ENCODE data around the gene RFLNA. TPM values are rescaled to one million over a fixed set of nuclear protein-coding genes. Genes with fewer than 3 reads are reported as not detected.
"Not testable (repeated sequence)": the region's sequence is repeated elsewhere in the genome, so short reads cannot be mapped to it uniquely, and the experiment has no call there.

Gene RFLNA
- total RNA-seq, 2 experiments from 2014 or later: not detected

GRCh38 chr12:124322271-124322998 is 27.5 kb downstream of the RFLNA start:
- no peaks in the 10 kb centered on the region for H3K27me3 Mint-ChIP-seq
- peaks cover 16% of the 10 kb centered on the region for H3K9me3 Mint-ChIP-seq (ENCODE audit: low read depth)
- CTCF ChIA-PET: interaction anchor here (1.2 kb wide), 2 partner anchors 268 to 286 kb away, joined by 3 to 6 read pairs; no protein-coding TSS in a partner anchor
- ATAC-seq (no peak), DNase-seq (no peak)
- peaks cover 25% of the 10 kb centered on the region for H3K36me3 Mint-ChIP-seq
- no peak overlapping the region for H3K4me3 Mint-ChIP-seq
- H3K4me1 Mint-ChIP-seq: no peaks in the 10 kb centered on the region
- H3K27ac Mint-ChIP-seq: no peak overlapping the region

DNA sequence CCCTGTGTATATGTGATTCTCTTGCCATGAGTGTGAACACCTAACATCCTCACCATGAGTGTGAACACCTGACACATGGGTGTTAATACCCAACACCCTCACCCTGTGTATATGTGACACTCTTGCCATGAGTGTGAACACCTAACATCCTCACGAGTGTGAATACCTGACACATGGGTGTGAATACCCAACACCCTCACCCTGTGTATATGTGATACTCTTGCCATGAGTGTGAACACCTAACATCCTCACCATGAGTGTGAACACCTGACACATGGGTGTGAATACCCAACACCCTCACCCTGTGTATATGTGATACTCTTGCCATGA is 28.1 kb downstream of the RFLNA start:
- Mint-ChIP-seq H3K9me3 (ENCODE audit: low read depth) (peaks cover 16% of the 10 kb centered on the region), H3K36me3 (peaks cover 25% of the 10 kb centered on the region)
- H3K4me3 Mint-ChIP-seq, H3K27ac Mint-ChIP-seq, H3K27me3 Mint-ChIP-seq, H3K4me1 Mint-ChIP-seq, CTCF ChIA-PET, ATAC-seq, DNase-seq: not testable (repeated sequence)

DNA sequence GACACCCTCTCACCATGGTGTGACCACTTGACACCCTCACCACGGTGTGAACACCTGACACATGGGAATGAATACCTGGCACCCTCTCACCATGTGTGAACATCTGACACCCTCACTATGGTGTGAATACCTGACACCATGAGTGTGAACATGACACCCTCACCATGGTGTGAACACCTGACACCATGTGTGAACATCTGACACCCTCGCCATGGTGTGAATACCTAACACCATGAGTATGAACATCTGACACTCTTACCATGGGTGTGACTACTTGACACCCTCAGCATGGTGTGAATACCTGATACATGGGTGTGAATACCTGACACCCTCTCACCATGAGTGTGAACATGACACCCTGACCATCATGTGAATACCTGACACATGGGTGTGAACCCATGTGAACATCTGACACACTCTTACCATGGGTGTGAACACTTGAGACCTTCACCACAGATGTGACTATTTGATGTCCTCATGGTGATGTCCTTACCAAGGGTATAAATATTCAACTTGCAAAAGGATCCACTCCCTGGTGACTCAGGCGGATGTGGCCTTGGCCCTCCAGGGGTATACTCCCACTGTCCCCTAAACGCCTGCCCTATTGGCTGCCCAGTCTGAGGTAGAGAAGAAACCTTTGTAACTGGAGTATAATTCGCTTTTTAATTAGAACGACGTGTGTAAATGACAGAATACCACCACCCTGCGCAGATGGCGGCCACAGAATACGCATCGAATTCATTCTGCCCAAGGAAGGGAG is 29.1 kb downstream of the RFLNA start:
- CTCF ChIA-PET: no interaction called here
- ATAC-seq: no peak
- H3K4me3 Mint-ChIP-seq: no peak overlapping the region

DNA sequence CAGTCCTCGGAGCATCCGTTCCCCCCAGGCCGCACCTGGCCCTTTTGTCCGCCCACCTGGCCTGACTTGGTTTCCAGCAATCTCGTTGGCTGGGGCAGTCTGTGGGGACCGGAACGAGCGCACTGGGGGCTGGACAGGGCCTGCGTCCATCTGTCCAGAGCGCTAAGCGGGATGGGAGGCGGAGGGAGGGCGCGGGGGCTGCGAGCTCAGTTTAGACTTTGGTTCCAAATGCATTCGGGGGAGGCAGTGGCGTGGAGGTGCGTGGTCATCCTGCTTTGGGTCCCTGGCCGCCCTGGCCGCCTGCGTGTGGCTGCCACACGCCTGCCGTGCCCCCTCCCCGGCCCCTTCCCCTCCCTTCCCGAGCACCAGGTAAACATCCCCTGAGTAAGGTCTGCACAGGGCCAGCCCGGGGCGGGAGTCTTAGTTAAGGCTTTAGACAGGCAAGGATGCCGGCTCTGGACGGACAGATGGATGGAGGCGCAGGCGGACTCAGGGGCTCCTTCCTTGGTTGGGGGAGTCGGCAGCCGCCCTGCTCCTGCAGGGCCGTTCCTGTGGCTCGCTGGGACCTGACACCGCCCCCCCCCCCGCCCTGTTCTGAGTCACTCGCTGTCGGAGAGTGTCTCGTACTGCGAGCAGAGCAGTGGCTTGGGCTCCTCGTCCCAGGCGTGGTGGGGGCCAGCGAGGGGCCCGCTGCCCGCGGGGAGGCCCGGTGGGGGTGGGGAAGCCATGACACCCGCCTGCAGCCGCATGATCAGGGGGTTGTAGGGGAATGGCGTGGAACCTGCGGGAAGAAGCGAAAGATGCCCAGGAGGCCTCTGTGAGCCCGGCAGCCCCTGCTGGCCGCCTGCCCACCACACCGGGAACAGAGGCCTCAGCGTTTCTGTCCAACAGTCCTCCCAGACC is 30.2 kb downstream of the RFLNA start:
- Mint-ChIP-seq H3K36me3 (peaks cover 25% of the 10 kb centered on the region), H3K27me3 (no peaks in the 10 kb centered on the region), H3K9me3 (ENCODE audit: low read depth) (peaks cover 16% of the 10 kb centered on the region), H3K4me3 (no peak overlapping the region), H3K4me1 (no peaks in the 10 kb centered on the region), H3K27ac (no peak overlapping the region)
- no peak for DNase-seq
- CTCF ChIA-PET: no interaction called here
- ATAC-seq: no peak

More for the DNA sequence above, 29.1 kb downstream of the RFLNA start:
- Mint-ChIP-seq H3K27me3 (no peaks in the 10 kb centered on the region), H3K4me1 (no peaks in the 10 kb centered on the region), H3K27ac (no peak overlapping the region), H3K9me3 (ENCODE audit: low read depth) (peaks cover 16% of the 10 kb centered on the region), H3K36me3 (peaks cover 25% of the 10 kb centered on the region)
- DNase-seq: no peak

GRCh38 chr12:124326104-124326503 is 31.2 kb downstream of the RFLNA start:
- H3K36me3 Mint-ChIP-seq: peaks cover 25% of the 10 kb centered on the region
- H3K27ac Mint-ChIP-seq: no peak overlapping the region
- no peak for ATAC-seq
- CTCF ChIA-PET: no interaction called here
- no peaks in the 10 kb centered on the region for H3K27me3 Mint-ChIP-seq
- H3K9me3 Mint-ChIP-seq (ENCODE audit: low read depth): peaks cover 16% of the 10 kb centered on the region
- H3K4me1 Mint-ChIP-seq: no peaks in the 10 kb centered on the region
- H3K4me3 Mint-ChIP-seq: no peak overlapping the region
- DNase-seq: no peak

DNA sequence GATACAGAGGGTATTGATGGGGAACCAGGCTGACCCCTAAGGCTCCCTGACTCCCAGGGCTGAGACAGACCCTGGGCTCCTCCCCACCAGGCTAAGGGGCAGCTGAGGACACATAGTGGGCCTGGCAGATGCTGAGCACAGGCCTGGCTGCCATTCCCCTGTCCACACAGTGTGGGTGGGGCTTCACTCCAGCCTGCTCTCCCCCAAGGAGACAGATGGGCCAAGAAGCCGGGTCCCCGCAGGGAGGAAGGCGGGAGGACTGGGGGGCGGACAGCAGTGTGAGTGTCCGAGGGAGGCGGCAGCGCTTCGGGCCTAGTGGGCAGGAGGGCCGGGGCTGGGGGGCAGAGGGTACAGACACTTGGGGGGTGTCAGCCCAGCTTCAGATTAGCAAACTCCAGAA is 32.0 kb downstream of the RFLNA start:
- Mint-ChIP-seq H3K27ac (no peak overlapping the region), H3K4me3 (no peak overlapping the region), H3K4me1 (no peaks in the 10 kb centered on the region), H3K27me3 (no peaks in the 10 kb centered on the region), H3K9me3 (ENCODE audit: low read depth) (peaks cover 16% of the 10 kb centered on the region), H3K36me3 (peaks cover 25% of the 10 kb centered on the region)
- ATAC-seq (no peak), DNase-seq (no peak)
- CTCF ChIA-PET: no interaction called here

- Mint-ChIP-seq H3K27me3 (no peaks in the 10 kb centered on the region), H3K36me3 (peaks cover 27% of the 10 kb centered on the region), H3K27ac (no peak overlapping the region), H3K4me1 (no peaks in the 10 kb centered on the region), H3K9me3 (ENCODE audit: low read depth) (peaks cover 16% of the 10 kb centered on the region), H3K4me3 (no peak overlapping the region)
- DNase-seq (no peak), ATAC-seq (no peak)
- CTCF ChIA-PET: no interaction called here
Observed at GRCh38 chr12:124327362-124328043, 32.6 kb downstream of the RFLNA start.

DNA sequence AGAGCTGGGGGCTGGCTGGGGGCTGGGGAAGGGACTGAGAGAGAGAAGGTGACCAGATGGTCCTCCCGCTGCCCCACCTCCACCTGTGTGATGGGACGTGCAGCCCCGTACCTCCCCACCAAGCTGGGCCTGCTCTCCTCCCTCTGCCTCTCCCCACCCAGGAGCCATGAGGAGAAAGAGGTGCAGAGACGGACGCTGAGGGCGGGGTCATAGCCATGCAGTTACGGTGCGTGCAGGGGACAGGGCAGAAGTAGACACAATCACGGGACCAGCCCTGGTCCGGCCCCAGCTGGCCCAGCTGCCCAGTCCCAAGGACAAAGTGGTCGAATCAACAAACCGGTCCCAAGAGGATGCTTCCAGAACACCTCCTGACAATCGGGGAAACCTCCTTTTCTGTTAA is 33.2 kb downstream of the RFLNA start:
- no peaks in the 10 kb centered on the region for H3K4me1 Mint-ChIP-seq
- H3K36me3 Mint-ChIP-seq: peaks cover 27% of the 10 kb centered on the region
- CTCF ChIA-PET: no interaction called here
- no peaks in the 10 kb centered on the region for H3K27me3 Mint-ChIP-seq
- H3K9me3 Mint-ChIP-seq (ENCODE audit: low read depth): peaks cover 16% of the 10 kb centered on the region
- ATAC-seq (no peak), DNase-seq (no peak)
- H3K27ac Mint-ChIP-seq: no peak overlapping the region
- no peak overlapping the region for H3K4me3 Mint-ChIP-seq

DNA sequence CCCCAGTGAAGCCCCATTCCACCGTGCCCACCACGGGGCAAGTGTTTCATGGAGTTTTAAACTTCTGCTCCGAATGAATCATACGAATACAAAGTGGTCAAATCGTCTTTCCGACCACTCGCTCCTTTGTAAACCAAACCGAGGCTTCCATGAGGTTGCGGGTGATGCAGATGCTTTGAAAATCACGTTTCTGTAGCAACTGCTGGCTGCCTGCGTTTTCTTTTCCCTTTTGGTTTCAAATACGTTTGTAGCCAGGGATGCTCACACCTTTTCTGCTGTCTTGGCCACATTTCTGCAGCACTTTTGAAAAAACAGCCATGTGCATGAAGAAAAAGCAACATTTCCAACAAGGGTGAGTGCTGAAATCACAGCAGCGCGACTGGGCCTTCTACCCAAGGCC is 33.7 kb downstream of the RFLNA start:
- CTCF ChIA-PET: no interaction called here
- no peak for ATAC-seq
- no peak overlapping the region for H3K27ac Mint-ChIP-seq

DNA sequence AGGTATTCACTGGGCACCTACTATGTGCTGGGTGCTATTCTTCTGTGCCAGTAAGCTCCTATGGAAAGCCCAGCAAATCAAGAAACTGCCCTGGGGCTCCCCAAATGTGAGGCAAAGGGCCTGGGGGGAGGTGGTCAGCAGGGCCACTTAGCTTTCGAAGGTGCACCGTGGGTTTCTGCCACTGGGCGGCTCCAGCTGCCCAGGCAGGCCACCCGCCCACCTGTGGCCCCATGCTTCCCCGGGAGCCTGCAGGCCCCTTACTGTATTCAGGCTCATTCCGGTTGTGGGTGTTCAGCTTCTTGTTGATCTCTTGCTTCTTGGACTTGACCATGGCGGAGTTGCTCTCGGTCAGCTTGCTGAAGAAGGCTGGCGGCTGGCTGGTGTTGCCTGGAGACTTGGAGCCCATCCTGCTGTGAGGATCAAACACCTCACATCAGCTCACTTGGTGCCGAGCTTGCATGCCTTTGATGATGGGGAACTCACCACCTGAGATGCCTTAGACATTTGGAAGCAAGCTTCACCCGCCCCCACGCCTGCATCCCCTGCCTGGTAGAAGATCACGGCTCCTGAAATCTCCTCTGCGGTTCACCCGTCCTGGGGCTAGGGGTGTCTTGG is 37.3 kb downstream of the RFLNA start:
- Mint-ChIP-seq H3K36me3 (peaks cover 16% of the 10 kb centered on the region), H3K4me1 (no peaks in the 10 kb centered on the region), H3K4me3 (no peak overlapping the region), H3K9me3 (ENCODE audit: low read depth) (no peaks in the 10 kb centered on the region), H3K27ac (no peak overlapping the region), H3K27me3 (no peaks in the 10 kb centered on the region)
- DNase-seq (no peak), ATAC-seq (no peak)
- CTCF ChIA-PET: no interaction called here

More for the DNA sequence above, 33.7 kb downstream of the RFLNA start:
- Mint-ChIP-seq H3K4me1 (no peaks in the 10 kb centered on the region), H3K36me3 (peaks cover 24% of the 10 kb centered on the region), H3K27me3 (no peaks in the 10 kb centered on the region), H3K4me3 (no peak overlapping the region), H3K9me3 (ENCODE audit: low read depth) (peaks cover 12% of the 10 kb centered on the region)
- DNase-seq: no peak

DNA sequence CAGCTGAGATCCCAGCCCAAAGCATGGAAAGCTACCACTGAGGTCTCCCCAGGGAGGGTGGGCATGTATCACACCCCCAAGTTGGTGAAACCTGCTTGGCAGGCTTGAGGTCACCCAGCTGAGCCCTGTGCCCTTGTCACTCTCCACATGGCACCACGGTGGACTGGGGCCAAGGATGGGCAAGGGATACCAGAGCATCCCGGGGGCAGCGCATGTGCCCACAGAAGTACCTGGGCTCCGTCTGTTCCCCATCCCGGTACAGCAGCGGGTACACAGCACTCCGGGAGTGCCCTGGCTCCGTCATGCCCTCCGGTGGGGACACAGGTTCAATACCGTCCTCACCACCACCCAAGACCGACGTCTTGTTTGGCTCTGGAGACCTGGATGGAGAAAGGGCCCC is 38.0 kb downstream of the RFLNA start:
- Mint-ChIP-seq H3K27me3 (no peaks in the 10 kb centered on the region), H3K9me3 (ENCODE audit: low read depth) (no peaks in the 10 kb centered on the region), H3K27ac (no peak overlapping the region), H3K36me3 (peaks cover 18% of the 10 kb centered on the region), H3K4me3 (no peak overlapping the region), H3K4me1 (no peaks in the 10 kb centered on the region)
- DNase-seq: no peak
- ATAC-seq: no peak
- CTCF ChIA-PET: no interaction called here

DNA sequence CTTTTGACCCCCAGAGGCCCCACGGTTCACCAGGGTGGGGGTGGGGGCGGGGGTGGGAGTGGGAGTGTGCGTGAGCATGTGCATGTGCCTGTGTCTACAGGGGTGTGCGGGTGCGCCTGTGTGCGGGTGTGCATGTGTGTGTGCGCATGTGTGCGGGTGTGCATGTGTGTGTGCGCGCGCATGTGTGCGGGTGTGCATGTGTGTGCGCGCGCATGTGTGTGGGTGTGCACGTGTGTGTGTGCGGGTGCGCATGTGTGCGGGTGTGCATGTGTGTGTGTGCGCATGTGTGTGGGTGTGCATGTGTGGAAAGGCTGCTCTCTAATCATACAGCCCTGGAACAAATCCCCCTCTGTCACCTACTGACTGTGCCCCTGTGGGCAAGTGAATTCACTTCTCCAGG is 38.8 kb downstream of the RFLNA start:
- no peak overlapping the region for H3K27ac Mint-ChIP-seq
- ATAC-seq: no peak
- no peak overlapping the region for H3K4me3 Mint-ChIP-seq
- CTCF ChIA-PET: no interaction called here
- peaks cover 18% of the 10 kb centered on the region for H3K36me3 Mint-ChIP-seq
- no peaks in the 10 kb centered on the region for H3K9me3 Mint-ChIP-seq (ENCODE audit: low read depth)
- no peak for DNase-seq
- H3K4me1 Mint-ChIP-seq: no peaks in the 10 kb centered on the region
- no peaks in the 10 kb centered on the region for H3K27me3 Mint-ChIP-seq

GRCh38 chr12:124334266-124334665 is 39.4 kb downstream of the RFLNA start:
- Mint-ChIP-seq H3K4me3 (no peak overlapping the region), H3K9me3 (ENCODE audit: low read depth) (no peaks in the 10 kb centered on the region), H3K4me1 (no peaks in the 10 kb centered on the region), H3K36me3 (peaks cover 18% of the 10 kb centered on the region), H3K27ac (no peak overlapping the region), H3K27me3 (no peaks in the 10 kb centered on the region)
- CTCF ChIA-PET: no interaction called here
- DNase-seq (no peak), ATAC-seq (no peak)
